ENCODE data around the gene TBC1D1. TPM values are rescaled to one million over a fixed set of nuclear protein-coding genes. Genes with fewer than 3 reads are reported as not detected.

TBC1D1 gene
- total RNA-seq, 2 donors from 2014 or later = 139 to 220 TPM

GRCh38 chr4:38149472-38149996 is 258.6 kb downstream of the TBC1D1 start:
- TF ChIP-seq CTCF (IDR thresholded peaks at IDR 0.05) = no peak
- no peak overlapping the region for H3K27ac ChIP-seq
- H3K9me3 ChIP-seq = no peaks in the 10 kb centered on the region
- no peaks in the 10 kb centered on the region for H3K27me3 ChIP-seq
- DNase-seq (ENCODE audit: low spot score) = no peak
- peaks cover 0 to 38% of the 10 kb centered on the region in 2 donors for H3K4me1 ChIP-seq
- H3K4me3 ChIP-seq = no peak overlapping the region
- H3K36me3 ChIP-seq = no peaks in the 10 kb centered on the region

- no peak for TF ChIP-seq CTCF (IDR thresholded peaks at IDR 0.05)
- DNase-seq (ENCODE audit: low spot score) = no peak
- Histone ChIP-seq H3K4me1 (peaks cover 0 to 43% of the 10 kb centered on the region in 2 donors), H3K36me3 (no peaks in the 10 kb centered on the region), H3K27me3 (no peaks in the 10 kb centered on the region), H3K27ac (no peak overlapping the region), H3K9me3 (no peaks in the 10 kb centered on the region), H3K4me3 (no peak overlapping the region)
Measured at GRCh38 chr4:38149997-38150671, 259.2 kb downstream of the TBC1D1 start.

GRCh38 chr4:38150766-38151165 is 259.9 kb downstream of the TBC1D1 start:
- no peak for DNase-seq (ENCODE audit: low spot score)
- TF ChIP-seq CTCF (IDR thresholded peaks at IDR 0.05) = no peak
- H3K27ac ChIP-seq = no peak overlapping the region
- peaks cover 0 to 43% of the 10 kb centered on the region in 2 donors for H3K4me1 ChIP-seq
- H3K4me3 ChIP-seq = no peak overlapping the region
- H3K36me3 ChIP-seq = no peaks in the 10 kb centered on the region
- H3K9me3 ChIP-seq = no peaks in the 10 kb centered on the region
- no peaks in the 10 kb centered on the region for H3K27me3 ChIP-seq

- H3K4me1 ChIP-seq = peaks cover 0 to 33% of the 10 kb centered on the region in 2 donors
- DNase-seq (ENCODE audit: low spot score) = no peak
- H3K9me3 ChIP-seq = no peaks in the 10 kb centered on the region
- no peak overlapping the region for H3K27ac ChIP-seq
- no peak overlapping the region for H3K4me3 ChIP-seq
- no peaks in the 10 kb centered on the region for H3K27me3 ChIP-seq
- no peak for TF ChIP-seq CTCF (IDR thresholded peaks at IDR 0.05)
- no peaks in the 10 kb centered on the region for H3K36me3 ChIP-seq
Measured at GRCh38 chr4:38151873-38152272, 261.0 kb downstream of the TBC1D1 start.

GRCh38 chr4:38152305-38152704 is 261.4 kb downstream of the TBC1D1 start:
- Histone ChIP-seq H3K36me3 (no peaks in the 10 kb centered on the region), H3K4me1 (peaks cover 0 to 33% of the 10 kb centered on the region in 2 donors)
- no peak for TF ChIP-seq CTCF (IDR thresholded peaks at IDR 0.05)

More at GRCh38 chr4:38152305-38152704, 261.4 kb downstream of the TBC1D1 start:
- no peak for DNase-seq (ENCODE audit: low spot score)
- H3K9me3 ChIP-seq = no peaks in the 10 kb centered on the region
- no peak overlapping the region for H3K27ac ChIP-seq
- no peak overlapping the region for H3K4me3 ChIP-seq
- no peaks in the 10 kb centered on the region for H3K27me3 ChIP-seq
